ENCODE data around the gene NOBOX.
"Not testable (repeated sequence)": the region's sequence is repeated elsewhere in the genome, so short reads cannot be mapped to it uniquely, and the experiment has no call there.

Gene NOBOX

DNA sequence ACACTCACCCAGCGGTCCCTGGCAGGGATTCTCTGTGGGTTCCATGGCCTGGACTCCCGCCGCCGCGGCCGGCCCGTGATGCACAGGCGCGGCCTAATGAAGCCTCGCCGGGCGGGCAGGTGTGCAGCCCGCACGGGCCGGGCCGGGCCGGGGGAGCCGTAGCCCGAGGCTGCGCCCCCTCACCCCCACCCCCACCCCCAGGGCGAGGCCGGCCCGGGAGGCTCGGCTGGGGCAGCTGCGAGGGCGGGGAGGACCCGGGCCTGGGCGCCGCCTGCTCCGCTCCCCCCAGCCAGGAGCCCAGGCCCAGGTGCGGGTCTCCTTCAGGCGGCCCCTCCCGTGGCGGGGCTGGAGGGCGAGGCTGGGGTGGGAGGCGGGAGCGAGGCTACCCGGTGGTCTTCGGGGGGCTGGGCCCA is at the start of gene NOBOX:
Gene NOBOX (minus strand): TSS at position 45 of the 413 bp plus-strand sequence.
- no peak for DNase-seq

DNA sequence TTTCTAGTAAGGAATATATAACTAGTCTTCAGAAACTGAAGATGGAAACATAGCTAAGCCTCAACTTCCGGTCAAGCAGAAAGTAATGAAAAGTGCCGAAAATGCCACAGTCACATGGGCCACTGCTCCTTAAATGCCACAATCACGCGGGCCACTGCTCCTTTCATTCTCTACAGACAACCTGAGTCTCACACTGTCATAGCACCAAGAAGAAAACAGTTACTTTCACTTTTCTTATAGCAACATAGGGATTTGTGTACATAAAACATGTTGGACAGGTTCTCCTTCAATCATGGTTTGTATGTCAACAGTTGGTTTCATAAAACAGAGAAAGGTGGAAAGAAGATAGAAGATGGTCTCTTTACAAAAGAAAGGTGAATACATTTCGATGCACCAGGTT is 48.6 kb upstream of the NOBOX start:
- no peak for DNase-seq

DNA sequence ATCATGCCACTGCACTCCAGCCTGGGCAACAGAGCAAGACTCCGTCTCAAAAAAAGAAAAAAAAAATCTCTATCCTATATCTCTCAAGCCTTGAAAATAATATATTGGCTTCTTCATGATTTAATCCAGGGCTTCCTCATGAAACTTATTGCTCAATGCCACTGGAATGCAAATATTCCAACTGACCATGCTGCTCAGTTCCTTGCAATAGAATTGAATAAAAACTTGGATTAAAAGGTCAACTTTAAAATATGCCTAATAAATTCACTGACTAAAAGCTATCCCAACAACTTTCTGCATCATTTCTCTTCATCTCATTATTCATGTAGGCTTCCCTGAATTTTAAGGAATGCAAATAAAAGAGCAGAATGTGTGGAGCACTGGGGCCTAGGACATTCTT is 42.1 kb upstream of the NOBOX start:
- no peak for DNase-seq

DNA sequence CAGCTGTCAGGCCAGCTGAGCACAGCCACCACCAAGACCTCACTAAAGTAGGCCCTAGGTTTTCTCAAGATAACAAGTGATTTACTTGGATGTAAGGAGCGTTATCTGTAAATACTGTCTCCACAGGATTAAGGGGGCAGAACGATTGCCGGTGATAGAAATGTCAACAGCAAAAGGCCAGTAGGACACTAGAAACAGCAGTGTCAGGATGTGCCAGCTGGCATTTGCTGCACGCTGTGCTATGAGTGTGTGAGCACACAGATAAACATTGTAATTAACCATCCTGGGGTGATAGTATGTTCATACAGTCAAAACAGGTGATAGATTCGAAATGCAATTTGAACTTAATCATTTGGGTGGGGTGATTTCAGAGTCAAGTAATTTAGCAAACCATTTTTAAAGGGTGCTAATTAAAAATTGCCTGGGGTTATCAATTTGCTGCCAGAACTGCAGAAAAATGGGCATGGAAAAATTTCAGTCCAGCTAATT is 36.3 kb upstream of the NOBOX start:
- DNase-seq = no peak

DNA sequence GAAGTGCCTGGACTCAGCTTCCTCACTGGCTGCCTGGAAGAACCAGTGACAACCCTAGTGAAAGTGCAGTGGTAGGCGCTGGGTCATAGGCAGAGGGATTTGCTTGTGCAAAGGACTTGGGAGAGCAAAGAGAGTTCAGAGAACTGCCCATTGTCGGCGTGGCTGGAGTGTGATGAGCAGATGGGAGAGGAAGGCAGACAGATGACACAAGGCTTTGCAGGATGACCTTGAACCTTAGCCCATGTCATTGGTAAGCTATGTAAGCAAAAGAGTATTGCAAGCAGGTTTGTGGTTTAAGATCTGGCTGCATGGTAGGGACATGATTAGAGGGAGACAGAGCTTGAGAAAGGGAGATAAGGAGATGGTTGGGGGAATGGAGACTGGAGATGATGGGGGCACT is 35.3 kb upstream of the NOBOX start:
- no peak for DNase-seq

DNA sequence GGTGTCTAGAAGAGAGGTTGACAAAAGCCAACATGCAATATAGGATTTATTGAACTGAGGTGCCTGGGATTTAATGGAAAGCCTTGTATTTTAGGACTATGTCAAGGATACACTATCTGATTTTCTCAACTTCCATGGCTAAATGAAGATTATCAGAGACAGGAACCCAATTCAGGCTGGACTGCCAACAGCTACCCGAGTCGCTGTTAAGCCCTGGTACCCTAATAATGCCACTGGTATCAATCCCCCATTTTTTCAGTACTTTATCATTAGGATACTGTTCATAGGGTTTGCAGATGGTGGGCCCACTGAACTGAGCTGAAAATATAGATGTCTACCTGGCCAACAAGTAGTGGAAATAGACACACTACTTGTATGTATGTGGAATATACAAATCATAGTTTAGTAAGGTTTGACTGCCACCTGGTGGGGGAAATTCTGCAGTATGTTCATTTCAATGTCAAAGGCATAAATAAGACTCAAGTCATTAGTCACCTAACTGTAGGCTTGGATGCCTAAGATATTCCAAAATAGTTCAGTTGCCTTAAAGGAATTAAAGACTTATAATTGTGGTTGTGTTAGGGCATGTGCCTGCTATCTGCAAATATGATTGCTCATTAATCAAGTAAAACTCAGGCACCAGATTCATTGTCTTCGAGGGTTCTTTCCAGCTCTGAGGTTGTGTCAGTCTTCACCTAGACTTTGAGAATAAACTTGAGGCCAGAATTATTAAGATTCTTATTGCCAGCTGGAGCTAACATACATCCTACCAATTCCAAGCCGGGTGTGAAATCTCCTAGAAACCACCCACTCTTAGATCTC is 34.1 kb upstream of the NOBOX start:
- peak; percentile 67 to 72 (median 68) for DNase-seq

DNA sequence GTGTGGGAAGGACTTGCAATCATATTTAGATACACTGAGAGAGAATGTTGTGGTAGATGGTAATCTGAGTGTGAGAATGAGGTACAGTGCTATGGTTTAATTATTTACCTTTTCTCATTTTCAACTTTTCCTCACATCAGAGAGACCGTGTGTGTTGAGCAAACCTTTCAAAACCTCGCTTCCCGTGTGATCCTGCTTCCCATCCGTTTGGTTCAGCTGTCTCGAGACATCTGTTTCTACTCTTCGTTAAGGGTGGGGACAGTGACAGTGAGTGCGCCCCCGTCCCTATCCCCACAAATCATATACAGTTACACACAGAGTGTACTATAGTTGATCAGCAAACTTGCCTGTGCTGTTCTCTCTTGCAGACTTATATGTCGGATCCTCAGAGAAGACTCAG is 33.0 kb upstream of the NOBOX start:
- no peak for DNase-seq

DNA sequence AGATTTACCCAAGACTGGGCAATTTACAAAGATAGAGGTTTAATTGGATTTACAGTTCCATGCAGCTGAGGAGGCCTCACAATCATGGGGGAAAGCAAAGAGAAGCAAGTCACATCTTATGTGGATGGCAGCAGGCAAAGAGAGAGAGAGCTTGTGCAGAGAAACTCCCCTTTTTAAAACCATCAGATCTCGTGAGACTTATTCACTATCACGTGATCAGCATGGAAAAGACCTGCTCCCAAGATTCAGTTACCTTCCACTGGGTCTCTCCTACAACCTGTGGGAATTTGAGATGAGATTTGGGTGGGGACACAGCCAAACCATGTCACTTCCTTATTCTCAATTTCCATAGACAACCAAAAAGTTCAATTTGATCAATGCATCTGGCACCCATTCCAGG is 24.9 kb upstream of the NOBOX start:
- no peak for DNase-seq

DNA sequence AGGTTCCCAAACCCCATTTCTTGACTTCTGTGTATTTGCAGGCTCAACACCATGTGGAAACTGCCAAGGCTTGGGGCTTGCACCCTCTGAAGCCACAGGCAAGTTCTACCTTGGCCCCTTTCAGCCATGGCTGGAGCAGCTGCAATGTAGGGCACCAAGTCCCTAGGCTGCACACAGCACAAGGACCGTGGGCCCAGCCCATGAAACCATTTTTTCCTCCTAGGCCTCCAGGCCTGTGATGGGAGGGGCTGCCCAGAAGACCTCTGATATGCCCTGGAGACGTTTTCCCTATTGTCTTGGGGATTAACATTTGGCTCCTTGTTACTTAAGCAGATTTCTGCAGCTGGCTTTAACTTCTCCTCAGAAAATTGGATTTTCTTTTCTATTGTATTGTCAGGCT is 24.0 kb upstream of the NOBOX start:
- DNase-seq = not testable (repeated sequence)

DNA sequence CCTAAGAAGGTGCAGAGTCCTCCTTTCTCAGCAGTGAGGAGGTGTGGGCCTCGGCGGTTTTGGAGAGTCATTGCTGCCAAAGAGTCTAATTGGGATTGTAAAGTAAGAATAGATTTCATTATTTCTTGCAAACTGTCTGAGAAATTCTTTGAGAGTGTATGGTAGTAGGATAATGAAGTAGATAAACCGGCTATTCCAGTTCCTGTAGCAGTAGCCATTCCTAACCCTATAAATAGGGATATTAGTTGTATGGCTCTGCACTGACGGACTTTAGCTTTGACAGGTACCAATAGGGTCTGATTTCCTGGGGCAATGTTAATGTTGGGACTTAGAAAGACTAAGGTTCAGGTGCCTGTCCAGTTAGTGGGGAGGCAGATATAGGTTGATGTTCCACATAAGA is 15.4 kb upstream of the NOBOX start:
- not testable (repeated sequence) for DNase-seq

DNA sequence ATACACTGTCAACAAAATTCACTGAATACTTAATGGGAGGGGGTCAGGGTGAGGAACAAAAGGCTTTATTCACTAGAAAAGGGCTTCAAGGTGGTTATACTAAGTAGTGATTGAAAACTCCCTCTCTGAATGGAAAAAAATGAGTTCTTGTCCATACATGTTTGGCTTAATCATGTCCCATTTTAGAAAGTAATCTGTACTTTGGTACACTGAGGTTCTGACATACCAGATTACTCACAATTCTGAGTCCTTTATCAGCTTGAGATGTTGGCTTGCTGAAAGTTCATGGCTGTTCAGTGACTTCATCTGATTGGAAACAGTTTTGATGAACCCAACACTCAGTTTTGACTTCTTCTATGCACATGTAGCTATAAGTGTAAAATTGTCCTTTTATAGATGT is 12.8 kb upstream of the NOBOX start:
- DNase-seq = no peak

DNA sequence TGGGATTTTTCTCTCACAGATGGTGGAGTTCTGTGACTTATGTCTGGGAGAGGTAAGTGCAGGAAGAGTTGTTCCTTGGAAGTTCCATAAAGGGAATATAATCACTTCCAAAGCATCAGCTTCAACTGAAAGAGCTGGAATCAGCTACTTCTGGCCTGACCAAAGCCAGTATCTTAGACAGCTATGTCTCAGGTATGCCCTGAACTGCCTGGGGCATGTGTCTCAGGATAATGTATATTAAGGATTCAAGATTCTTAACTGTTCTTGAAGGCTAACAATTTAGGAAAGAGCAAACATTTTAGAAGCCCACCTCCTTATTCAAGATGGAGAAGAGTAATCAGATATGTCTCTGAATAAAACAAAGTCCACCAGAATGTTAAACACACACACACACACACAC is 12.4 kb upstream of the NOBOX start:
- DNase-seq = no peak

DNA sequence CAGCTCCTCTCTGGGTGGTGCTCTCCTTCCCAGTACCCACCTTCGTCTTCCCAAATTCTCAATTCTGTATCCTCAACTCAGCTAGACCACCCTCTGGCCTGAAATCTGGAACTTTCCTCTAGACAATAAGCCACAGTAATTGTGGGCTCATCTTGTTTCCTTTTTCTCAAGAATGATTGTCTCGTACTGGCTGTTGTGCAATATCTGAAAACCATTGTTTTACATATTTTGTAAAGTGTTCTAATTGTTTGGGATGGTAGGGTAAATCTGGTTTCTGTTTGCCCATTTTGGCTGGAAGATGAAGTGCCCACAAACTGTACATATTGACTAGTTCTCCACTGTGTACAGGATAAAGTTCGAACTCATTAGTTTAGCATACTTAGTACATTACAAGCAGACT is 11.3 kb upstream of the NOBOX start:
- peak; percentile 7 to 40 (median 22) for DNase-seq

DNA sequence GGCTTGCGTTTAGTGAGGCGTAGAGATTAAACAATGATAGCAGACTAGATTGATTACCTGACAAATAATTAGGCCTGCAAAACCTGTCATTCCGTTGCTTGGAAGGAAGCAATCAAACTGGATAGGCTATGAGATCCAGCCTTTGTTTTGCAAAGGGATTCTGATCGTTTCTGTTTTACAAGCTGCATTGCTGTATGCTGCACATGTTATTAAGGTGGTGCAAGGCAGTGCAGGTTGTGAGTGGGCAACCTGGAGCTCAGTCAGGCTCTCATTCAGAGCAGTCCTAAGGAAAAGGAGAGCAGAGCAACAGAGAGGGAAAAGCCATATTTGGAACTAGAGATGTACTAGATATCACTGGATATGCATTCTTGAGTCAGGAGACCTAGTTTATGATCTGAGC is 6.9 kb upstream of the NOBOX start:
- DNase-seq = no peak

DNA sequence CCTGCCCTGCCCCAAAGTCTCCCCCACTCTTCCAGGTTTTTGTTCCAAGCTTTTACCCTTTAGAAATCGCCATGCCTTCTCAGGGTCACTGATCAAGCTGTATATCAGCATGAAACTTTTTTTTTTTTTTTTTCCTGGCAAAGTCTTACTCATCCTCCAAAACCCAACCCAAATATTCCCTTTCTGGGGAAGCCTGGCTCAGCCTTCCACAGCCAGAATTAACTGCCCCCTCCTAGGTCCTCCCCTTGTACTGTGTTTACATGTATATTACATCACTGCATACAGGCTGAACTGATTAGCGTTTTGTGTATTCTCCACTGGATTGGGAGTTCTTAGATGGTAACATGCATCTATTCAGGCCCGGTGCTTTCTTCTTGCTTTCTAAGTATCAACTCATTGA is 4.6 kb upstream of the NOBOX start:
- no peak for DNase-seq

DNA sequence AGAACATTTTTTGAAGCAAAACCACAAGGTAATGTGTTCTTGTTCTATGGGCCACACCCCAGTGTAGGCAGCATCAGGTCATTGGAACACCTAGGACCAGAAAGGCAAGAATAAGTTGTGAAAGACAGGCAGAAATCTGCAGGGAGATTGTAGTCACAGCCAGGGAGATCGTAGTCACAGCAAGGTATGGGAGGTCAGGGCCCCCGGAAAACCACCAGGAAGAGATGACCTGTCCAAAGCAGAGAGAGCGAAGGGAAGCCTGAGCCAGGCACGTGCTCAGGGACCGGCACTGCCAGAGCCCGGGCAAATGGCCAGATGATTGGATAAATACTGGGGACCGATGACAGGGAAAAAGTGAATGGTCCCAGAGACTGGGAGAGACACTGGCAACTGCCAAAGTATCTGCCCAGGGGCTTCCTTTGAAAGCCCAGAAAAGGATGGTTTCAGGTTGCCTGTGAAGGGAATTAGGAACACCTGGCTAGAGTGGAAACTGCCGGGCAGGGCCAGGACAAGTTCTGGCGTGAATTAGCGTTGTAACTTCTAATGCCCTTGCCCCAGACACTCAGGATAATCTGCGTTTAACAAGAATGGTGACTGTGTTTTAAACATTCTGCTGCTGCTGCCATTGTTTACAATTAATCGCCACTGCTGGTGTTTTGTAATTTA is 3.9 kb upstream of the NOBOX start:
- DNase-seq = no peak

DNA sequence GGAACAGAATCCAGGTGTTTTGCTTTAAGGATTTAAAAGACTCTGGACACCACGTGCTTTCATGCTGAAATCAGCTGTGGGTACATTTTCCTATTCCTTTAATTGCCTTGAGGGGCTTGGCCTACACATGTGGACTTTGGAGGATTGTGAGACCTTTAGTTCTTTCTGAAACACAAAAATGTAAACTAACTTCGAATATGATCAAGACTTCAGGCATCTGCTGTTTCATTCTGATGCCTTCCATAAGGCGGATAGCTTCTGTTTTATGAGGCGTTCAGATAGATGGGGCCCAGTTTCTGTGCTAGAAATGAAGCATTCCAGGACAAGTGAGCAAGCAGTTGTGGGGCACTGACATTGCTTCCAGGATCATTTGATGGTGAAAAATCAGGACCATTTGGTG is 1.5 kb upstream of the NOBOX start:
- no peak for DNase-seq

DNA sequence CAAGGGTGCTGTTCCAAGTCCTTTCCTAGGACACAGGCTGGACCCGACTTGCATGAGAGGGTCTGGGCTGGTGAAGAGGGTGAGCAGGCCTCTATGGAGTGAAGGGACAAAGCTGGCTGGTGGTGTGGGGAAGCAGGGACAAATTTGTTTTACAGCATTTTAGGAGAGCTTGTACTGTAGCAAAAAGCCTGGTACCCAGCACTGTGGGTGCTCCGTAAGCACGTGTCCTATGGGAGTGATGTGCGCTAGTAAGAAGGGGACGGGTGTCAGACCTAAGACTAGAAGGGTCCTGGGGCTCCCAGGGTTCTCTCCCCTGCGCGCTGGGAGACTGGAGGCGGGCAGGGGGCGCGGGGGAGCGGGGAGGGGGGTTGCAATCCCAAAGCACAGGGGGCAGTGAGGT is 391 bp downstream of the NOBOX start:
- no peak for DNase-seq

DNA sequence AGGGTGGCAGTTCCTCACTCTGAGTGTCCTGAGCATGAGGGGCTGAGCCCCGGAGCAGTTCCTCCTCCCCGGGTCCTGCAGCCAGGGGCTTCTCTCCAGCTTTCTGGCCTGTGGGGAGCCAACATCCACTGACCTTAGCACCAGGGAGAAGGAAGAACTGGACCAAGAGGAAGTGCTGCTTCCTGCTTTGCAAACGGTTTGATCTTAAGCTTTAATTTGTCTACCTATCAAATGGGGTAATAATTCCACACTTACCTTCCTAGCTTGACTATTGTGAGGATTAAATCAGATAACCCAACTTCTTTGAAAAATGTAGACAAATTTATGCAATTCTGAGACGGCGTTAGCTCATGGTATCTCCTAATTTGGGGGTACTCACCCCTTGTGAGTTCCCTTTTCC is 2.0 kb downstream of the NOBOX start:
- DNase-seq = no peak

DNA sequence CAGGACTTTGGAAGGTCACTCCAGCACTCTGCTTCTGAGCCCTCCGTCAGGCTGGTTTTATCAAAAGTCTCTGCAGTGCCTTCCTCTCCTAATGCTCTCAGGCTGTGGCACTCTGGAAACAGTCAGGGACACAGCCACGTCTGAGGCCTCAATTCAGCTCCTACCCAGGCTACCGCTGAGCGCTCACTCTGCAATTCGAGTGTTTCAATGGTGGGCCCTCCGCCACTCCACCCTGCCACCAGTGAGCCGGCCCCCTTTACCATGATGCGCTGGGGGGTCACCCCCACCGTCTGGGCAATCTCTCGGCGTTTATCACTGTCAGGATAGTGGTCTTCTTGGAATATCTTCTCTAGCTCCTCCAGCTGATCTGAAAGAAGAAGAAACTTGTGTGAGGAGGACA is 3.5 kb downstream of the NOBOX start:
- DNase-seq = no peak

DNA sequence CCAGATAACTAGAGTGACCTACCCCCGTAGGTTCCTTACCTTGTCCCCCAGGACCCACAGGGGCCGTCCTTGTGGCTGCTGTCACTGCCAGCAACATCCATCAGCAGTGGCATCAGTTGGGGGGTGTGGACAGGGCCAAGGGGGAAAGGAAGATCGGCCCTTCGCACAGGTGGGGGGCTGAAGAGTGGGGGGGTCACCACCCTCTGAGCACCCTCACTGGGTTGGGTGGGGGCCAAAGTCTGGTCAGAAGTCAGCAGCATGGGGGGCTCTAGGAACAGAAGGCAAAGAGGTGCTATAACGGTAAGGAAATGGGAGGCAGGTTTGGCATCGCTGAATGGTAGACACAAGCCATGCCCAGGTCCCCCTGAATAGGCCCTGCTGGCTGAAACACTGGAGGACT is 4.6 kb downstream of the NOBOX start:
- DNase-seq = no peak

DNA sequence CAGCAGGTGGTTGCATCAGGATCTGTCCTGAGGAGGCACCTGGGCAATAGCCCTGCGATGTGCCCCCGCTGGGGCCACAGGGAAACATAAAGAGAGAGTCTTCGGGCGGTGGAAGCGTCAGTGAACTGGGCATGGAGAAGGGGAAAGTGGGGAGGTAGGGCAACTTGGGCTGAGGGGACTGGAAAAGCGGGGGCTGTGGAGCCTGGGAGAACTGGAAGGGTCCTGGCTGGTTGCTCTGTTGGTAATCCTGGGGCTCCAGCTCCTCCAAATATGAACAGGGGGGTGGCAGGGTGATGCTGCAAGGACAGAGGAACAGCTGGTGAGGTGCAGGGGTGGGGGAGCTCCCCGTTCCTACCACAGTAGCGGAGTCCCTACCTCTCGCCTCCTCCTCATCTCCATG is 5.2 kb downstream of the NOBOX start:
- no peak for DNase-seq

DNA sequence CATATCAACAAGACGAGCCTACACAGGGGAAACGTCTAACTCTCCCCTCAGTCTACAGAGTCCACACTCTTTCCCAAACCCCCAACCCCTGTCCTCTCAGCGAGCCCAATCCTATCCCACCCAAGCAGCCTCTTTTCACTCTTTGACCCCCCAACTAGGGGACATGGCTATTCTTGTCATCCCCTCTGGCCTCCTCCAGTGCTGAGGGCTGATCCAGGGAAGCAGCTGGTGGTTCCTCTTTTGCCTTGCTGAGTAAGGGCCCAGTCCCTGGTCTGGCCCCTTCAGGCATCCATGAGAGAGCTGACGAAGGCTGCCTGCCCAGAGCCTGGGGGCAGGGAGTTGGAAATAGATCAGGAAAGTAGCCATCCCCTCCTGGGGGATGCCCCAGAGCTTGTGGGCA is 6.4 kb downstream of the NOBOX start:
- DNase-seq = peak; percentile 20 to 39 (median 31)

DNA sequence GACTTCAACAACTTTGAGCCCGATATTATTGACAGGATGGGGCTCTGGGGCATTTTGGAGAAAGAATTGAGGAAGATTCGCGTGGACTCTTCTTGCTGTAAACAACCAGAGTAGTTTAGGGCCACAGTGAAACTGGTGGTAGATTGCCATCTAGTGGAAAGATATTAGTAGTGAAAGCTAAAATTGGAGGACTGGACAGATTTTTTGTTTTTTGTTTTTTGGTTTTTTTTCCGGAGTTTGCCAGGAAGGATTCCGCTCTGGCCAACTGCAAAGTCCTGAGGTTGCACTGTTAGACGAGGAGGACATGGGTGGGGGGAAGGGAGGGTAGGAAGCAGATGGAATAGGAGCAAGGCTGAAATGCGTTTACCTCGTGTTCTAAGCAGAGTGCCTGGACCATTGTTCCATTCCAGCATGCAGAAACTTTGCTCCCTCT is 11.7 kb downstream of the NOBOX start:
- DNase-seq = peak; percentile 59 to 76 (median 72)
